Colonic mucosa (tissue), 4 donors: ENCODE measurements around the gene VSTM2B. TPM values are rescaled to one million over a fixed set of nuclear protein-coding genes. Genes with fewer than 3 reads are reported as not detected.
"Not testable (repeated sequence)": the region's sequence is repeated elsewhere in the genome, so short reads cannot be mapped to it uniquely, and the experiment has no call there.

Experiments used
- DNase-seq: peaks from one replicate; pipeline ENCODE4 v3.0.0-alpha.2; 2020
- H3K27ac ChIP-seq: fragments of 200-600 bp; one replicate; pipeline ENCODE4 v1.8.0; 2021
- H3K27me3 ChIP-seq: fragments of 200-600 bp; one replicate; pipeline ENCODE4 v1.8.0; 2021
- H3K36me3 ChIP-seq: fragments of 200-600 bp; one replicate; pipeline ENCODE4 v1.8.0; 2021
- H3K4me1 ChIP-seq: fragments of 200-600 bp; one replicate; pipeline ENCODE4 v1.8.0; 2021; ENCODE audit warnings: mild to moderate bottlenecking
- H3K4me3 ChIP-seq: fragments of 200-600 bp; one replicate; pipeline ENCODE4 v1.8.0; 2021
- H3K9ac ChIP-seq, 2 donors: one replicate each; pipeline ENCODE4 v1.7.0; 2013; ENCODE audit warnings: control low read depth in 2 of 2, low read depth in 2 of 2, low read length in 2 of 2
- H3K9me3 ChIP-seq: fragments of 200-600 bp; one replicate; pipeline ENCODE4 v1.8.0; 2021
- intact Hi-C: fragments of 100-400 bp; cut with DNase I; formaldehyde crosslinking; loops from one replicate; pipeline ENCODE4 v1.14.1; 2022
- total RNA-seq, 2 donors: library from RNA; stranded (reverse); fragmentation: NEBNext Ultra II Directional in 1 of 2; extraction: Animal tissue kit (Norgen Biotek cat#: 25700) in 1 of 2; gene quantifications; one replicate each; pipeline ENCODE4 v1.2.1, GENCODE V29; 2021
- TF ChIP-seq, protein P1 (sequence below): fragments of 200-600 bp; IDR thresholded peaks from one replicate; pipeline ENCODE4 v1.8.0; 2022; ENCODE audit warnings: antibody characterized with exemption, mild to moderate bottlenecking
- donor health status: healthy.
- donor health status: DM: no; HTN: no; CAD: no.
- donor health status: DM: no; HTN: no; CAD: no.

VSTM2B gene
- total RNA-seq, 2 donors from 2014 or later = not detected

DNA sequence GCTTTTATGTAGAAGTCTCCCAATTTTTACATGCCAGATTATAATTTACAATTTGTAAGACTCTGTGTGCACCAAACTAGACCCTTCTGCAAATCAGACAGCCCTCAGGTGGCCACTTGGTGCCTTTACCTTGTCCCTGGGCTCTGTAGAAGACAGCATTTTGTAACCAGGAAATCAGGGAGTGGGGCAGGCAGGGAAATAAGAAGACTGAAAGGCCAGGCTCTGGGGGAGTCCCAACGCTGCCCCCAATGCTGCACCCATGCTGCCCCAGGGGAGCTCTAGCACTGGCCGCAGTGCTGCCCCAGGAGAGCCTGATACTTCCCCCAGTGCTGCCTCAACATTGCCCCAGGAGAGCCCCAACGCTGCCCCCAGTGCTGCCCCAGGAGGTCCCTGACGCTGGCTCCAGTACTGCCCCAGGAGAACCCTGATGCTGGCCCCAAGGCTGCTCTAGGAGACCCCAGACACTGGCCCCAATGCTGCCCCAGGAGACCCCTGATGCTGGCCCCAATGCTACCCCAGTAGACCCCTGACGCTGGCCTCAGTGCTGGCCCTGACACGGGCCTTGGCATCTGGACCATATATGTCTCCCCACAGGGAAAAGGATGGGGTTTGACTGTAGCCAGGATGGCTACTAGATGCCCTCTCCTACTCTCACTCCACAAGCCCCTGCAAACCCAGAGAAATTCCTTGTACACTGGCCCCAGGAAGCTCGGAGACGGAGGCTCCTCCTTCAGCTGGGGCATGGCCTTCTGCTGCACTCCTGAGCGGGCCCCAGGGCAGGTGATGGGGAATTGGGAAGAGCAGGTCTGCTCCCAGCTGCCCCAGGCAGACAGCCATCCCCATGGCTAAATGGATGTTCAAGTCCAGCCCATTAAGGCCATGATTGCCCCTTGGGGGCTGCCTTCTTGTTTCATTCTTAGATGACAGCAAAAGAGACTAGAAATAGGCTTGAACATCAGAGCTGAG lies 23.6 kb downstream of the VSTM2B start:
- no peaks in the 10 kb centered on the region for H3K4me1 ChIP-seq
- H3K9ac ChIP-seq = no peak overlapping the region
- H3K27ac ChIP-seq = no peak overlapping the region
- DNase-seq = no peak
- H3K27me3 ChIP-seq = no peaks in the 10 kb centered on the region
- H3K4me3 ChIP-seq = no peak overlapping the region
- intact Hi-C loops = no loop called here
- no peaks in the 10 kb centered on the region for H3K9me3 ChIP-seq
- H3K36me3 ChIP-seq = no peaks in the 10 kb centered on the region
- TF ChIP-seq, protein P1, sequence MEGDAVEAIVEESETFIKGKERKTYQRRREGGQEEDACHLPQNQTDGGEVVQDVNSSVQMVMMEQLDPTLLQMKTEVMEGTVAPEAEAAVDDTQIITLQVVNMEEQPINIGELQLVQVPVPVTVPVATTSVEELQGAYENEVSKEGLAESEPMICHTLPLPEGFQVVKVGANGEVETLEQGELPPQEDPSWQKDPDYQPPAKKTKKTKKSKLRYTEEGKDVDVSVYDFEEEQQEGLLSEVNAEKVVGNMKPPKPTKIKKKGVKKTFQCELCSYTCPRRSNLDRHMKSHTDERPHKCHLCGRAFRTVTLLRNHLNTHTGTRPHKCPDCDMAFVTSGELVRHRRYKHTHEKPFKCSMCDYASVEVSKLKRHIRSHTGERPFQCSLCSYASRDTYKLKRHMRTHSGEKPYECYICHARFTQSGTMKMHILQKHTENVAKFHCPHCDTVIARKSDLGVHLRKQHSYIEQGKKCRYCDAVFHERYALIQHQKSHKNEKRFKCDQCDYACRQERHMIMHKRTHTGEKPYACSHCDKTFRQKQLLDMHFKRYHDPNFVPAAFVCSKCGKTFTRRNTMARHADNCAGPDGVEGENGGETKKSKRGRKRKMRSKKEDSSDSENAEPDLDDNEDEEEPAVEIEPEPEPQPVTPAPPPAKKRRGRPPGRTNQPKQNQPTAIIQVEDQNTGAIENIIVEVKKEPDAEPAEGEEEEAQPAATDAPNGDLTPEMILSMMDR = no peak

DNA sequence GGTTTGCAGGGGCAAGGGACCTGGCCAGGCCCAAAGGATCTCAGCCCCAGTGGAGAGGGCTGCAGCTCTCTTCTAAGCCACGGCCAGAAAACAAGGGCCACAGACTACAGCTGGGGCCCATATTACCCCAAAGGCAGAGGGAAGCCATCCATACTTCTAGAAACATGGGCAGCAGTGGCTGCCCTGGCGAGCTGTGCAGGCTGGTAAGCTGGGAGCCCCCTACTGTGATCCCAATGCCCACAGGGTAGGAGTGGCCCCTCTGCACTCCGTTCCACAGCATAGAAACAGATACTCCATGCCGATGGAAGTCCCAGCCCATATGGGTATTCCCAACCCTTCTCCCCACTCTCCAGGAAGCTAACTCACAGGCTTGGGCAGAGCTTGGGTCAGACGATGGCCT lies 25.1 kb downstream of the VSTM2B start:
- Histone ChIP-seq H3K36me3 (no peaks in the 10 kb centered on the region), H3K9ac (no peak overlapping the region), H3K4me1 (no peaks in the 10 kb centered on the region), H3K27ac (no peak overlapping the region), H3K27me3 (no peaks in the 10 kb centered on the region), H3K9me3 (no peaks in the 10 kb centered on the region), H3K4me3 (no peak overlapping the region)
- no peak for DNase-seq
- intact Hi-C loops = no loop called here
- TF ChIP-seq, protein P1 = no peak

DNA sequence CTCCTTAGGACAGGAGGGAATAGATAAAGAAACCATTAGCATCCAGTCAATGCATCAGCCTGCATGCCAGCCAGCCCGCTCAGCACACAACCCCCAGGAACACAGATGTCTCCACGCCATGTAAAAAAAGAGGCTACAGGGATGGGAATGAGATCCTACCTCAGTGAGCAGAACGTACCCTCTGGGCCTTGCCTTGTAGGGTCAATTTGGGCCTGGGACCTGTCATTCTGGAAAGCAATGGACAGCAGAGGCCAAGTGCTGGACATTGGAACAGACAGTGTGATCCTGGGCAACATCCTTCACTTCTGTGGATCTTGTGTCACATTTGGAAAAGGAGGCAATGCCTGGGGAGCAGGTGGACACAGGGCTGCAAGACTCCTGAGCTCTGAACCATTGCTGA lies 26.0 kb downstream of the VSTM2B start:
- H3K9me3 ChIP-seq = no peaks in the 10 kb centered on the region
- intact Hi-C loops = no loop called here
- no peak overlapping the region for H3K27ac ChIP-seq
- no peaks in the 10 kb centered on the region for H3K27me3 ChIP-seq
- DNase-seq = no peak
- H3K4me3 ChIP-seq = no peak overlapping the region
- no peaks in the 10 kb centered on the region for H3K4me1 ChIP-seq
- TF ChIP-seq, protein P1 = no peak
- H3K9ac ChIP-seq = no peak overlapping the region
- H3K36me3 ChIP-seq = no peaks in the 10 kb centered on the region

DNA sequence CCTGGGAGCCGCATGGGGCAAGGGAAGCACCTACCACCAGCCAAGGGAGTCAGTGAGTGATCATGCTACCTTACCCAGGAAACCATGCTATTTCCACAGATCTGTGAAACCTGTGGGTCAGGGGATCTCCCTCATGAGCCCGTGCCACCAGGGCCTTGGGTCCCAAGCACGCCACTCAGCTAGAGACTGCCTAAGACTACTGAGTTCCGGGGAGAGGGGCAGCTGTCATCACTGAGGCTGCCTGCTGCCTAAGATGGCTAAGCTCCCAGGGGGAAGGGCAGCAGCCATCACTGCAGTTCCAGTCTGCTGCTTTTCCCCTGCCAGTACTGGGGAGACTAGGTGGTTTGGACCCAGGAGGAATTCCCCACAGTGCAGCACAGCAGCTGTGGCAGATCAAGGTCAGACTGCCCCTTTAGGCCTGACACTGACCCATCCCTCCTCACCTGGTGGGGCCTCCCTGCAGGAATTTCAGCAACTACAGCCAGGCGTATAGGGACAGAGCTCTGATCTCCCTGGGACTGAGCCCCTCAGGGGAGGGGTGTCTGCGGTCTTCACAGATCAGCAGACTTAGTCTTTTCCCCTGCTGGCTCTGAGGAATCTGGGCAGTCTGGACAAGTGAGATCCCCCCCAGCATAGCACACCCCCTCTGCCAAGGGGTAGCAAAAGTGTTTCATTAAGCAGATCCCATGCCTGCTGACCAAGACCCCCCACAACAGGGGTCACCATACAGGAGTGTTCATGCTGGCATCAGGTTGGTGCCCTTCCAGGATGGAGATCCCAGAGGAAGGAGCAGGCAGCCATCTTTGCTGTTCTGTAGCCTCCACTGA lies 26.9 kb downstream of the VSTM2B start:
- no peaks in the 10 kb centered on the region for H3K9me3 ChIP-seq
- H3K36me3 ChIP-seq = no peaks in the 10 kb centered on the region
- H3K27ac ChIP-seq = no peak overlapping the region
- DNase-seq = no peak
- TF ChIP-seq, protein P1 = no peak
- no peak overlapping the region for H3K4me3 ChIP-seq
- intact Hi-C loops = no loop called here
- no peaks in the 10 kb centered on the region for H3K4me1 ChIP-seq
- H3K9ac ChIP-seq = no peak overlapping the region
- no peaks in the 10 kb centered on the region for H3K27me3 ChIP-seq

DNA sequence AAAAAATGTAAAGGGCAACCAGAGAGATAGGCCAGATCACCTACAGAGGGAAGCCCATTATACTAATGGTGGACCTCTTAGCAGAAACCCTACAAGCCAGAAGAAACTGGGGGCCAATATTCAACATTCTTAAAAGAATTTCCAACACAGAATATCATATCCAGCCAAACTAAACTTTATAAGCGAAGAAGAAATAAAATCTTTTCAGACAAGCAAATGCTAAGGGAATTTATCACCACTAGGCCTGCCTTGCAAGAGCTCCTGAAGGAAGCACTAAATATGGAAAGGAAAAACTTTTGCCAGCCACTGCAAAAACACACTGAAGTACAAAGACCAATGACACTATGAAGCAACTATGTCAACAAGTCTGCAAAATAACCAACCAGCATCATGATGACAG lies 28.4 kb downstream of the VSTM2B start:
- H3K36me3 ChIP-seq = no peaks in the 10 kb centered on the region
- TF ChIP-seq, protein P1 = no peak
- no peaks in the 10 kb centered on the region for H3K9me3 ChIP-seq
- H3K9ac ChIP-seq = no peak overlapping the region
- H3K27me3 ChIP-seq = no peaks in the 10 kb centered on the region
- no peak overlapping the region for H3K4me3 ChIP-seq
- intact Hi-C loops = no loop called here
- no peak for DNase-seq
- H3K27ac ChIP-seq = no peak overlapping the region
- no peaks in the 10 kb centered on the region for H3K4me1 ChIP-seq

DNA sequence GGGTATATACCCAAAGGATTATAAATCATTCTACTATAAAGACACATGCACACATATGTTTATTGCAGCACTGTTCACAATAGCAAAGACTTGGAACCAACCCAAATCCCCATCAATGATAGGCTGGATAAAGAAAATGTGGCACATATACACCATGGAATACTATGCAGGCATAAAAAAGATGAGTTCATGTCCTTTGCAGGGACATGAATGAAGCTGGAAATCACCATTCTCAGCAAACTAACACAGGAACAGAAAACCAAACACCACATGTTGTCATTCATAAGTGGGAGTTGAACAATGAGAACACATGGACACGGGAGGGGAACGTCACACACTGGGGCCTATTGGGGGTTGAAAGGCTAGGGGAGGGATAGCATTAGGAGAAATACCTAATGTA lies 33.3 kb downstream of the VSTM2B start:
- intact Hi-C loops, H3K36me3 ChIP-seq, H3K9ac ChIP-seq, DNase-seq, H3K27ac ChIP-seq, H3K4me1 ChIP-seq, H3K4me3 ChIP-seq, H3K9me3 ChIP-seq, H3K27me3 ChIP-seq: not testable (repeated sequence)
